ENCODE results near the gene MAN1A2.
A peak's percentile ranks its signal among the peaks of the same experiment; 100 is the strongest.

GRCh38 chr1:117512728-117513321 is 145.6 kb downstream of the MAN1A2 start:
- TF ChIP-seq EZH2 (IDR thresholded peaks at IDR 0.05; ENCODE audit: borderline replicate concordance): no peak
- TF ChIP-seq CTCF (IDR thresholded peaks at IDR 0.05; ENCODE audit: poor library complexity): peak; percentile 79

All from hepatocyte (in vitro differentiated cells).